Activated CD8-positive, alpha-beta T cell treated with anti-CD3 and anti-CD28 coated beads, Interleukin-2, amount 10 ng/mL, durations not matched to agents 7 days and 5 days (primary cell): Measurements from ENCODE around the gene CNOT9. TPM values are rescaled to one million over a fixed set of nuclear protein-coding genes. Genes with fewer than 3 reads are reported as not detected.

Source experiments
- ATAC-seq: fragments of 150-1000 bp; cut with Tn5 transposase; one replicate; pipeline ENCODE4 v1.10.0; 2021; ENCODE audit warnings: moderate library complexity
- CTCF ChIA-PET: fragments of 350-600 bp; sonication (Branson Sonifier 250); formaldehyde crosslinking; loops from one replicate; lab custom pipeline; 2021; ENCODE audit warnings: antibody characterized with exemption; lab: Charles Lee
- POLR2A ChIA-PET: fragments of 350-600 bp; sonication (Branson Sonifier 250); formaldehyde crosslinking; loops from one replicate; lab custom pipeline; 2021; ENCODE audit warnings: antibody characterized with exemption; lab: Charles Lee
- DNase-seq: peaks from one replicate; pipeline ENCODE4 v3.0.0-alpha.2; 2020
- H3K27ac Mint-ChIP-seq: one replicate; pipeline ENCODE4 v1.8.0; 2021; ENCODE audit warnings: mild to moderate bottlenecking, mixed read lengths
- H3K27me3 Mint-ChIP-seq: one replicate; pipeline ENCODE4 v1.8.0; 2021; ENCODE audit warnings: low read depth, mixed read lengths
- H3K36me3 Mint-ChIP-seq: one replicate; pipeline ENCODE4 v1.8.0; 2021; ENCODE audit warnings: low read depth, mixed read lengths
- H3K4me1 Mint-ChIP-seq: one replicate; pipeline ENCODE4 v1.8.0; 2021; ENCODE audit warnings: low read depth, mixed read lengths
- H3K4me3 Mint-ChIP-seq: one replicate; pipeline ENCODE4 v1.8.0; 2021; ENCODE audit warnings: mild to moderate bottlenecking, mixed read lengths
- H3K9me3 Mint-ChIP-seq: one replicate; pipeline ENCODE4 v1.8.0; 2022; ENCODE audit warnings: mixed read lengths; ENCODE audit not compliant: insufficient read depth
- total RNA-seq, 2 experiments: library from RNA; stranded (reverse); gene quantifications; one replicate each; pipeline ENCODE4 v1.2.3, GENCODE V29; 2021

Gene CNOT9
- total RNA-seq, 2 experiments from 2014 or later, result 96.8 to 97.3 TPM

DNA sequence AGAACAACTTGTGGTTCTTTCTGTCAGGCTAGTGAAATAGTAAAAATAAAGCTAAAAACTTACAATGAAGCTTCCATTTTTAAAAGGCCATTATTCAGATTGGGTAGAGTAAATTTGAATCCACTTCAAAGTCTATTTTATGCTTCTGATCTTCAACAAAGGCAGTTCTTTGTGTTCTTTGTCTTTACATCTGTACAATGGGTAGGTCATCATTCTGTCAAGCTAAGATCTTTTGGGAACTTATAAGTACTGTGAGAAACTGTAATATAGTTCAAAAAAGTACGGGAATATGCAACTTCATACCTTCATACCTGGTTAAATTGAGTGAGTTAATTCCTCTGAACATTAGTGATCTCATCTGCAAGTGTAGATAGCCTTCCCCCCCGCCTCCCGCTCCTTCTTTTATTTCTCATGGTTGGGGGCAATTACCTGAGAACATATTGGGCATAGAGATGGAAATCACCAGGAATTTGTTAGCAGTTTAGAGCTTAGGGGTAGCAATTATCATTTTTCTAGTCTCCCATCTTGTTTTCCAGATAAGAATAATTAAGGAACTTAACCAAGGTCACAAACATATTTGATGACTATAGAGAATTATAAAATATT lies 9.7 kb downstream of the CNOT9 start:
- no peak for DNase-seq
- ChIA-PET POLR2A (interaction anchor here (0.6 to 1.8 kb wide), 3 partner anchors 9 to 43 kb away, joined by 4 to 8 read pairs (median 6); partner anchors contain the start of gene USP37), CTCF (interaction anchor here (0.8 to 1.2 kb wide), 2 partner anchors 70 to 81 kb away, joined by 3 read pairs; partner anchors contain the start of genes BCS1L and ZNF142)
- Mint-ChIP-seq H3K9me3 (no peaks in the 10 kb centered on the region), H3K27ac (no peak overlapping the region), H3K36me3 (peaks cover 52% of the 10 kb centered on the region), H3K27me3 (no peaks in the 10 kb centered on the region), H3K4me3 (no peak overlapping the region), H3K4me1 (peaks cover 42% of the 10 kb centered on the region)
- no peak for ATAC-seq

GRCh38 chr2:218582076-218582475 lies 13.4 kb downstream of the CNOT9 start:
- Mint-ChIP-seq H3K9me3 (no peaks in the 10 kb centered on the region), H3K36me3 (peaks cover 57% of the 10 kb centered on the region), H3K4me1 (peaks cover 33% of the 10 kb centered on the region), H3K27me3 (no peaks in the 10 kb centered on the region), H3K4me3 (no peak overlapping the region), H3K27ac (peak overlapping the region; percentile 80)
- ChIA-PET CTCF (interaction anchor here (0.7 to 1.3 kb wide), 3 partner anchors 8 to 280 kb away, joined by 3 to 4 read pairs (median 3); no protein-coding TSS in a partner anchor), POLR2A (interaction anchor here (1.1 kb wide), 1 partner anchor 12 kb away, joined by 4 read pairs; no protein-coding TSS in a partner anchor)
- ATAC-seq (peak; percentile 87), DNase-seq (no peak)

DNA sequence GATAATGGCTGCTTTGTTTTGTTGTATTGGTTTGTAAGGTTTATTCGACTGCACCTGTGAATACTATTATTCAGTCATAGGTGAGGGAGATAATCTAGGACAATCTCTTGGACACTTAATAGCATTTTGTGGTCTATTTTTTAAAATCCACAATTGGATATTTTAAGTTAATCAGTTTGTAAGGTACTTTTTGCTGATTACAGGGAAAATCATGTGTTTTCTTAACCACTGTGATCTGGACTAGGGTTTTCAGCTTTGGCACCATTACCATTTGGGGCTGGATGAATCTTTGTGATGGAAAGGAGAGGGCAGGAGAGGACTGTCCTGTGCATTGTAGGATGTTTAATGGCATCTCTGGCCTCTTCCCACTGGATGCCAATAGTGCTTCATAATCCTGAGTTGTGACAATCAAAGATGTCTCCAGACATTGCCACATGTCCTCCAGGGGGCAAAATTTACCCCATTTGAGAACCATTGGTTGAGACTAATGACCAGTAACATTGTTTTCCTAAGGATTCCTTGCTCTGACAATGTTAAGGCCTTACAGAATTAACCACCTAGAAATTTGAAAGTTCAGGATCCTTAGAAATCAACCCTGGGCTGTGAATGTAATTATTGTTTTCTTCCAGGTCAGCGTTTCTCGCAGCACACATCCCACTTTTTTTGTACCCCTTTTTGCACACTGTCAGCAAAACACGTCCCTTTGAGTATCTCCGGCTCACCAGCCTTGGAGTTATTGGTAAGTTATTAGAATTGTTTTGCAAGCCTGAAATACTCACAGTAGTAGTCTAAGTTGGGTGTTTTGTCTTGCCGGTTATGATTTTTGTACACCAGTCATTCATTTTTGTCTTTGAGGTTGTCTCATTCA lies 15.6 kb downstream of the CNOT9 start:
- ATAC-seq (no peak), DNase-seq (no peak)
- no peak overlapping the region for H3K27ac Mint-ChIP-seq
- ChIA-PET POLR2A (no interaction called here), CTCF (no interaction called here)
- H3K27me3 Mint-ChIP-seq, result no peaks in the 10 kb centered on the region
- peaks cover 22% of the 10 kb centered on the region for H3K4me1 Mint-ChIP-seq
- no peaks in the 10 kb centered on the region for H3K9me3 Mint-ChIP-seq
- H3K36me3 Mint-ChIP-seq, result peaks cover 62% of the 10 kb centered on the region
- no peak overlapping the region for H3K4me3 Mint-ChIP-seq

- Mint-ChIP-seq H3K36me3 (peaks cover 67% of the 10 kb centered on the region), H3K9me3 (no peaks in the 10 kb centered on the region), H3K4me1 (peaks cover 17% of the 10 kb centered on the region), H3K4me3 (no peak overlapping the region), H3K27me3 (no peaks in the 10 kb centered on the region), H3K27ac (no peak overlapping the region)
- POLR2A ChIA-PET, result no interaction called here
- ATAC-seq, result no peak
- CTCF ChIA-PET, result no interaction called here
- DNase-seq, result no peak
These were observed 16.9 kb downstream of the CNOT9 start for GRCh38 chr2:218585541-218585940.

DNA sequence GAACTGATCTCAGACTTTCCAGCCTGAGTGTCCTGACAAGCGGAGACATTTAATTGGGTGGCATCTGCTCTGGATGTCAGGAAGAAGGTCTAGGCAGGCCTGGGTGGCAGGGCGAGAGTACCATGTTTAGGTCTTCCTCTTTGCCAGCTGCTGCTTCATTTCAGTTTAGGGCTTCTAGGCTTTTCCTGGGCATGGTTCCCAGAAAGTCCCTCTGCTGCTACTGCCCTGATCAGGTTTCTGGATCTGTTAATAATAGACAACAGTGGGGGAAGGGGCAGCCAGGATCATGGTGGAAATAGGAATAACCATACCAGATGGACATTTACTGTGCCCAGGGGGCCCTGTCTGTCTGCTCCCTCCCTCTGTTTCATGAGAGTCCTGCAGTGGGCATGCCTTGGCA lies 36.8 kb downstream of the CNOT9 start:
- ATAC-seq (no peak), DNase-seq (no peak)
- Mint-ChIP-seq H3K27ac (no peak overlapping the region), H3K9me3 (no peaks in the 10 kb centered on the region), H3K4me3 (no peak overlapping the region), H3K36me3 (no peaks in the 10 kb centered on the region), H3K4me1 (no peaks in the 10 kb centered on the region), H3K27me3 (peaks cover 17% of the 10 kb centered on the region)
- POLR2A ChIA-PET, result no interaction called here
- CTCF ChIA-PET, result no interaction called here

- H3K9me3 Mint-ChIP-seq, result no peaks in the 10 kb centered on the region
- no peak within 1 kb of the TSS for H3K4me3 Mint-ChIP-seq
- no peak for ATAC-seq
- peaks cover 18% of the 10 kb centered on the region for H3K27me3 Mint-ChIP-seq
- H3K27ac Mint-ChIP-seq, result no peak within 1 kb of the TSS
- no peaks in the 10 kb centered on the region for H3K36me3 Mint-ChIP-seq
- H3K4me1 Mint-ChIP-seq, result no peaks in the 10 kb centered on the region
- CTCF ChIA-PET, result interaction anchor here (1.1 to 1.9 kb wide), 4 partner anchors 9 to 115 kb away, joined by 3 to 5 read pairs (median 4); no protein-coding TSS in a partner anchor
- POLR2A ChIA-PET, result interaction anchor here (0.8 to 1.0 kb wide), 2 partner anchors 8 to 11 kb away, joined by 3 read pairs; no protein-coding TSS in a partner anchor
- DNase-seq, result no peak
These were observed 38.9 kb downstream of the CNOT9 start, which contains the start of gene PLCD4 for GRCh38 chr2:218607436-218608115. TSS of gene PLCD4 (plus strand) at chr2:218607899. CDS start at chr2:218615740, 7,841 bp downstream.

DNA sequence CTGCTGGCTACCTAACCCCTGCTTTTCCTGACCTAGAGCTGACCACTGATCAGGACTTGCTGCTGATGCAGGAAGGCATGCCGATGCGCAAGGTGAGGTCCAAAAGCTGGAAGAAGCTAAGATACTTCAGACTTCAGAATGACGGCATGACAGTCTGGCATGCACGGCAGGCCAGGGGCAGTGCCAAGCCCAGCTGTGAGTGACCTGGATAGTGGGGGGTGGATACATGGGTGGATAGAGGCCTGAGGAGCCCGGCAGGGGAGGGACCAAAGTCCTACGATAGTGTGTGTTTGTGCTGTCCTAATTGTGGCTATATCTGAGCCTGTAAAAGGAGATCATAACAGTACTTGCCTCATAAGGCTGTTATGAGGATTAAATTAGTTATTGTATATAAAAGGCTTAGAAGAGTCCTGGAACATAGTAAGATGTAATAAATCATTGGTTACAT lies 47.3 kb downstream of the CNOT9 start:
- Mint-ChIP-seq H3K36me3 (no peaks in the 10 kb centered on the region), H3K4me1 (no peaks in the 10 kb centered on the region), H3K27me3 (peaks cover 2% of the 10 kb centered on the region), H3K27ac (no peak overlapping the region), H3K9me3 (no peaks in the 10 kb centered on the region), H3K4me3 (no peak overlapping the region)
- POLR2A ChIA-PET, result interaction anchor here (0.7 kb wide), 1 partner anchor 111 kb away, joined by 4 read pairs; no protein-coding TSS in a partner anchor
- CTCF ChIA-PET, result interaction anchor here (1.2 to 1.3 kb wide), 2 partner anchors 16 to 33 kb away, joined by 3 read pairs; no protein-coding TSS in a partner anchor
- no peak for DNase-seq
- ATAC-seq, result no peak

GRCh38 chr2:218618102-218618860 lies 49.6 kb downstream of the CNOT9 start:
- ChIA-PET CTCF (no interaction called here), POLR2A (no interaction called here)
- Mint-ChIP-seq H3K27ac (no peak overlapping the region), H3K4me3 (no peak overlapping the region), H3K4me1 (no peaks in the 10 kb centered on the region), H3K27me3 (peaks cover 2% of the 10 kb centered on the region), H3K36me3 (no peaks in the 10 kb centered on the region), H3K9me3 (no peaks in the 10 kb centered on the region)
- DNase-seq, result no peak
- no peak for ATAC-seq

- H3K27me3 Mint-ChIP-seq, result no peaks in the 10 kb centered on the region
- POLR2A ChIA-PET, result no interaction called here
- H3K4me1 Mint-ChIP-seq, result no peaks in the 10 kb centered on the region
- no peak overlapping the region for H3K27ac Mint-ChIP-seq
- H3K9me3 Mint-ChIP-seq, result no peaks in the 10 kb centered on the region
- no peak for ATAC-seq
- H3K36me3 Mint-ChIP-seq, result no peaks in the 10 kb centered on the region
- DNase-seq, result no peak
- CTCF ChIA-PET, result no interaction called here
- no peak overlapping the region for H3K4me3 Mint-ChIP-seq
These were observed 52.4 kb downstream of the CNOT9 start for GRCh38 chr2:218621007-218621406.

- H3K27ac Mint-ChIP-seq, result no peak overlapping the region
- no peaks in the 10 kb centered on the region for H3K27me3 Mint-ChIP-seq
- no peak overlapping the region for H3K4me3 Mint-ChIP-seq
- no peak for ATAC-seq
- no peaks in the 10 kb centered on the region for H3K4me1 Mint-ChIP-seq
- ChIA-PET CTCF (no interaction called here), POLR2A (no interaction called here)
- no peak for DNase-seq
- H3K9me3 Mint-ChIP-seq, result no peaks in the 10 kb centered on the region
- no peaks in the 10 kb centered on the region for H3K36me3 Mint-ChIP-seq
These were observed 54.1 kb downstream of the CNOT9 start for GRCh38 chr2:218622606-218623365.
